CD14-positive monocyte (primary cell): ENCODE results near the gene CANT1. TPM values are rescaled to one million over a fixed set of nuclear protein-coding genes. Genes with fewer than 3 reads are reported as not detected.

ENCODE experiments used
- DNase-seq, 3 donors: peaks; one replicate each; pipeline ENCODE4 v3.0.0-alpha.2; 2011 to 2022
- H2AFZ ChIP-seq: 2 replicates; pipeline ENCODE4 v1.6.0; 2012; ENCODE audit warnings: mild to moderate bottlenecking, low read depth, low read length, inconsistent platforms; ENCODE audit not compliant: insufficient read depth, poor library complexity, severe bottlenecking
- H3K27ac ChIP-seq, 2 donors: 1 replicate in 1 of 2; 2 replicates in 1 of 2; pipeline ENCODE4 v1.5.1; 2012 to 2013; ENCODE audit warnings: low read length in 2 of 2, control low read depth in 1 of 2, inconsistent platforms in 1 of 2, low read depth in 1 of 2, mild to moderate bottlenecking in 1 of 2
- H3K27me3 ChIP-seq, 2 donors: one replicate each; pipeline versions ENCODE4 v1.6.0 to v1.6.1; 2011 to 2013; ENCODE audit warnings: low read length in 2 of 2; ENCODE audit not compliant: control insufficient read depth in 2 of 2, insufficient read depth in 2 of 2
- H3K36me3 ChIP-seq, 2 donors: replicated peaks in 1 of 2; 1 replicate in 1 of 2; 2 replicates in 1 of 2; pipeline versions ENCODE4 v1.5.1 to v1.6.1; 2012 to 2013; ENCODE audit warnings: low read length in 2 of 2, control low read depth in 1 of 2, inconsistent platforms in 1 of 2, mild to moderate bottlenecking in 1 of 2; ENCODE audit not compliant: insufficient read depth in 2 of 2, control insufficient read depth in 1 of 2
- H3K4me1 ChIP-seq, 2 donors: 1 replicate in 1 of 2; 2 replicates in 1 of 2; pipeline versions ENCODE4 v1.5.1 to v1.6.1; 2012 to 2013; ENCODE audit warnings: low read length in 2 of 2, control low read depth in 1 of 2, inconsistent platforms in 1 of 2, mild to moderate bottlenecking in 1 of 2, moderate library complexity in 1 of 2; ENCODE audit not compliant: insufficient read depth in 2 of 2, control insufficient read depth in 1 of 2
- H3K4me2 ChIP-seq: replicated peaks from 2 replicates; pipeline ENCODE3; 2012; ENCODE audit warnings: low read length, moderate library complexity, mild to moderate bottlenecking; ENCODE audit not compliant: poor library complexity, severe bottlenecking; ENCODE audit errors: extremely low read depth
- H3K4me3 ChIP-seq, 3 experiments: fragments of 200-600 bp in 1 of 3; sonication (generic) in 1 of 3; replicated peaks in 1 of 3; 1 replicate in 2 of 3; 2 replicates in 1 of 3; pipeline ENCODE4 v1.5.1; 2011 to 2013; ENCODE audit warnings: low read length in 3 of 3, mild to moderate bottlenecking in 3 of 3, control low read depth in 2 of 3, low read depth in 2 of 3, inconsistent platforms in 1 of 3, moderate library complexity in 1 of 3
- H3K79me2 ChIP-seq: 2 replicates; pipeline ENCODE4 v1.6.0; 2012; ENCODE audit warnings: mild to moderate bottlenecking, control low read depth, inconsistent platforms, low read length, moderate library complexity; ENCODE audit not compliant: insufficient read depth
- H3K9ac ChIP-seq: 2 replicates; pipeline ENCODE4 v1.6.0; 2017; ENCODE audit warnings: low read length, mild to moderate bottlenecking; ENCODE audit not compliant: insufficient read depth, poor library complexity, severe bottlenecking
- H3K9me3 ChIP-seq, 2 donors: replicated peaks in 1 of 2; 1 replicate in 1 of 2; 2 replicates in 1 of 2; pipeline versions ENCODE4 v1.5.1 to v1.6.1; 2012 to 2013; ENCODE audit warnings: low read length in 2 of 2, control low read depth in 1 of 2; ENCODE audit not compliant: control insufficient read depth in 1 of 2, insufficient read depth in 1 of 2
- H4K20me1 ChIP-seq: 2 replicates; pipeline ENCODE4 v1.6.0; 2012; ENCODE audit warnings: mild to moderate bottlenecking, low read length, control low read depth, moderate library complexity; ENCODE audit not compliant: insufficient read depth
- H3K27ac Mint-ChIP-seq, 7 donors: one replicate each; pipeline ENCODE4 v1.8.0; 2020; ENCODE audit warnings: mild to moderate bottlenecking in 7 of 7, mixed read lengths in 7 of 7, moderate library complexity in 6 of 7, inconsistent platforms in 2 of 7
- H3K27me3 Mint-ChIP-seq, 3 donors: one replicate each; pipeline ENCODE4 v1.8.0; 2021 to 2022; ENCODE audit warnings: low read depth in 3 of 3, mild to moderate bottlenecking in 3 of 3, mixed read lengths in 3 of 3, moderate library complexity in 3 of 3, inconsistent platforms in 1 of 3
- H3K36me3 Mint-ChIP-seq, 2 donors: one replicate each; pipeline ENCODE4 v1.8.0; 2020; ENCODE audit warnings: mixed read lengths in 2 of 2, inconsistent platforms in 1 of 2, mild to moderate bottlenecking in 1 of 2
- H3K4me1 Mint-ChIP-seq: one replicate; pipeline ENCODE4 v1.8.0; 2020; ENCODE audit warnings: mild to moderate bottlenecking, mixed read lengths
- H3K4me3 Mint-ChIP-seq, 2 donors: one replicate each; pipeline ENCODE4 v1.8.0; 2020; ENCODE audit warnings: mild to moderate bottlenecking in 2 of 2, mixed read lengths in 2 of 2, moderate library complexity in 1 of 2
- H3K9me3 Mint-ChIP-seq, 7 donors: one replicate each; pipeline ENCODE4 v1.8.0; 2020 to 2022; ENCODE audit warnings: mixed read lengths in 7 of 7, mild to moderate bottlenecking in 6 of 7, moderate library complexity in 6 of 7, inconsistent platforms in 2 of 7
- WGBS: methylation state at CpG from one replicate; pipeline ENCODE4 v1.1.5; 2013; ENCODE audit warnings: missing lambda C conversion rate; ENCODE audit not compliant: insufficient coverage; 5-methylcytosine and 5-hydroxymethylcytosine counted together
- intact Hi-C, 2 donors: fragments of 100-400 bp; cut with micrococcal nuclease; formaldehyde crosslinking; loops; one replicate each; pipeline versions ENCODE4 v1.15.0 to v1.15.1; 2023
- polyA plus RNA-seq, 3 donors: library from polyadenylated mRNA; depleted of rRNA in 1 of 3; unstranded in 2 of 3; stranded (reverse) in 1 of 3; fragments of 300-500 nt in 2 of 3; fragments of >200 nt in 1 of 3; fragmentation: Illumina TruSeq in 2 of 3; gene quantifications; 1 replicate in 2 of 3; 2 replicates in 1 of 3; pipeline ENCODE4 v1.2.3, GENCODE V29; 2012 to 2021
- TF ChIP-seq, protein P1 (sequence below): fragments of 200-600 bp; IDR thresholded peaks from one replicate; pipeline ENCODE4 v1.8.0; 2022; ENCODE audit warnings: antibody characterized with exemption, mild to moderate bottlenecking

Gene CANT1
- polyA plus RNA-seq, 3 donors, result 10.6 to 16.6 (median 14.3) TPM

- Mint-ChIP-seq H3K27me3 (peaks cover 2 to 9% (median 7%) of the 10 kb centered on the region in 3 donors), H3K4me1 (peaks cover 4% of the 10 kb centered on the region), H3K9me3 (peaks cover 0 to 12% (median 5%) of the 10 kb centered on the region in 7 donors), H3K36me3 (no peaks in the 10 kb centered on the region), H3K4me3 (no peak overlapping the region), H3K27ac (no peak overlapping the region)
- Histone ChIP-seq H3K27ac (no peak overlapping the region), H3K4me3 (no peak overlapping the region), H3K9ac (no peak overlapping the region), H4K20me1 (no peaks in the 10 kb centered on the region), H3K9me3 (peaks cover under 1 to 13% of the 10 kb centered on the region in 2 donors), H2AFZ (no peak overlapping the region), H3K27me3 (no peaks in the 10 kb centered on the region), H3K36me3 (no peaks in the 10 kb centered on the region), H3K4me1 (no peaks in the 10 kb centered on the region), H3K79me2 (no peaks in the 10 kb centered on the region), H3K4me2 (no peak overlapping the region)
- DNase-seq, result no peak
- WGBS, result 76% methylated on average over 6 of the region's 11 CpGs
- TF ChIP-seq, protein P1, sequence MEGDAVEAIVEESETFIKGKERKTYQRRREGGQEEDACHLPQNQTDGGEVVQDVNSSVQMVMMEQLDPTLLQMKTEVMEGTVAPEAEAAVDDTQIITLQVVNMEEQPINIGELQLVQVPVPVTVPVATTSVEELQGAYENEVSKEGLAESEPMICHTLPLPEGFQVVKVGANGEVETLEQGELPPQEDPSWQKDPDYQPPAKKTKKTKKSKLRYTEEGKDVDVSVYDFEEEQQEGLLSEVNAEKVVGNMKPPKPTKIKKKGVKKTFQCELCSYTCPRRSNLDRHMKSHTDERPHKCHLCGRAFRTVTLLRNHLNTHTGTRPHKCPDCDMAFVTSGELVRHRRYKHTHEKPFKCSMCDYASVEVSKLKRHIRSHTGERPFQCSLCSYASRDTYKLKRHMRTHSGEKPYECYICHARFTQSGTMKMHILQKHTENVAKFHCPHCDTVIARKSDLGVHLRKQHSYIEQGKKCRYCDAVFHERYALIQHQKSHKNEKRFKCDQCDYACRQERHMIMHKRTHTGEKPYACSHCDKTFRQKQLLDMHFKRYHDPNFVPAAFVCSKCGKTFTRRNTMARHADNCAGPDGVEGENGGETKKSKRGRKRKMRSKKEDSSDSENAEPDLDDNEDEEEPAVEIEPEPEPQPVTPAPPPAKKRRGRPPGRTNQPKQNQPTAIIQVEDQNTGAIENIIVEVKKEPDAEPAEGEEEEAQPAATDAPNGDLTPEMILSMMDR, result no peak
- intact Hi-C loops, result no loop called here
Measured at GRCh38 chr17:78956254-78956653, 53.3 kb downstream of the CANT1 start.

DNA sequence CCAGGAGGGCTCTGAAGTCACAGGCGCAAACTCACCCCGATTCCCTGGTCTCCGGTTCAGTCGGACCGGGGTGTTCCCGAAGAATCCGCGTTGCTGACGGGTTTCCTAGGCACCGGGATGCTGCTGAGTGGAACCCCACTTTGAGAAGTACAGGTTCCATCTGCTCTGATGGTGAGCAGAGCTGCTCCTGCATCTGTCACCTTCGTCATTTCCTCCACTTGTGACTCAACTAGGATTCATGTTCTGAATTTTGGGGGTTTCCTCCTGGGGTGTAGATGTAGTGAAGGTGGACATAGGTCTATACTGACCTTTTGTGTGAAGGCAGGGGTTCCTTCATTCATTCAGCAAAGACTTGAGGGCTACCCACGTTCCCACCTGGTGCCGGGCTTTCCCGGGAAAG, 54.9 kb downstream of the CANT1 start:
- Histone ChIP-seq H3K27me3 (no peaks in the 10 kb centered on the region), H3K4me2 (no peak overlapping the region), H3K4me1 (no peaks in the 10 kb centered on the region), H3K79me2 (no peaks in the 10 kb centered on the region), H3K27ac (no peak overlapping the region), H4K20me1 (no peaks in the 10 kb centered on the region), H3K4me3 (no peak overlapping the region), H2AFZ (no peak overlapping the region), H3K9ac (no peak overlapping the region), H3K36me3 (no peaks in the 10 kb centered on the region), H3K9me3 (peaks cover 15 to 29% of the 10 kb centered on the region in 2 donors)
- intact Hi-C loops, result no loop called here
- Mint-ChIP-seq H3K27me3 (peaks cover 3 to 9% (median 7%) of the 10 kb centered on the region in 3 donors), H3K36me3 (peaks cover 3 to 7% of the 10 kb centered on the region in 2 donors), H3K4me1 (no peaks in the 10 kb centered on the region), H3K9me3 (peaks cover 7 to 28% (median 21%) of the 10 kb centered on the region in 7 donors), H3K27ac (no peak overlapping the region), H3K4me3 (no peak overlapping the region)
- 94% methylated on average over 4 of the region's 14 CpGs for WGBS
- TF ChIP-seq, protein P1, result no peak
- no peak for DNase-seq
